ENCODE measurements around the gene PIK3CB. TPM values are rescaled to one million over a fixed set of nuclear protein-coding genes. Genes with fewer than 3 reads are reported as not detected.
A peak's percentile ranks its signal among the peaks of the same experiment; 100 is the strongest.

The PIK3CB gene
- total and polyA plus RNA-seq, 10 of the 15 experiments (the other 5 are each of a cell fraction or from before 2014, with no cell fraction given) = 5.0 to 18.4 (median 10.4) TPM

DNA sequence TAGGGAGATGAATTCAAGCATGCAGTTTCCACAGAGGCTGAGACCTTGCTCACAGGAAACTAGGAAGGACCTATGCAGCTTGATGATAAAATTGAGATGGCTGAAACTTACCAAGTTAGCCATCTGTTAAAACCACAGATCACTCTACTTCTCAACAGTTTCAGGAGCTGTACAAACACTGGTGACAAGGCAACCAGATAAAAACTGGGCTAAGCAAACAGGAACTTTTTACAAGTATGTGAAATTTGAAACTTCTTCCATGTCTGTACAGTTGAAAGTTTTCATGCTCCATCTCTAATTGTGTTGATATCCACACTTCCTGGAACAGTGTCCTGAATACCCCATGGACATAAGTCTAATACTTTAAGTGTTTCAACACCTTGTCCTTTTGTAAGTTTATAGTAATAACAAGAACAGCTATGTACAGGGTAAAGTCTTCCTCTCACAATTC lies 147.9 kb downstream of the PIK3CB start (continued):
- TF ChIP-seq, protein P1, sequence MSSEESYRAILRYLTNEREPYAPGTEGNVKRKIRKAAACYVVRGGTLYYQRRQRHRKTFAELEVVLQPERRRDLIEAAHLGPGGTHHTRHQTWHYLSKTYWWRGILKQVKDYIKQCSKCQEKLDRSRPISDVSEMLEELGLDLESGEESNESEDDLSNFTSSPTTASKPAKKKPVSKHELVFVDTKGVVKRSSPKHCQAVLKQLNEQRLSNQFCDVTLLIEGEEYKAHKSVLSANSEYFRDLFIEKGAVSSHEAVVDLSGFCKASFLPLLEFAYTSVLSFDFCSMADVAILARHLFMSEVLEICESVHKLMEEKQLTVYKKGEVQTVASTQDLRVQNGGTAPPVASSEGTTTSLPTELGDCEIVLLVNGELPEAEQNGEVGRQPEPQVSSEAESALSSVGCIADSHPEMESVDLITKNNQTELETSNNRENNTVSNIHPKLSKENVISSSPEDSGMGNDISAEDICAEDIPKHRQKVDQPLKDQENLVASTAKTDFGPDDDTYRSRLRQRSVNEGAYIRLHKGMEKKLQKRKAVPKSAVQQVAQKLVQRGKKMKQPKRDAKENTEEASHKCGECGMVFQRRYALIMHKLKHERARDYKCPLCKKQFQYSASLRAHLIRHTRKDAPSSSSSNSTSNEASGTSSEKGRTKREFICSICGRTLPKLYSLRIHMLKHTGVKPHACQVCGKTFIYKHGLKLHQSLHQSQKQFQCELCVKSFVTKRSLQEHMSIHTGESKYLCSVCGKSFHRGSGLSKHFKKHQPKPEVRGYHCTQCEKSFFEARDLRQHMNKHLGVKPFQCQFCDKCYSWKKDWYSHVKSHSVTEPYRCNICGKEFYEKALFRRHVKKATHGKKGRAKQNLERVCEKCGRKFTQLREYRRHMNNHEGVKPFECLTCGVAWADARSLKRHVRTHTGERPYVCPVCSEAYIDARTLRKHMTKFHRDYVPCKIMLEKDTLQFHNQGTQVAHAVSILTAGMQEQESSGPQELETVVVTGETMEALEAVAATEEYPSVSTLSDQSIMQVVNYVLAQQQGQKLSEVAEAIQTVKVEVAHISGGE (CRISPR knock-in tag; IDR thresholded peaks at IDR 0.05) = no peak
- TF ChIP-seq WRNIP1 (IDR thresholded peaks at IDR 0.05; ENCODE audit: borderline replicate concordance, low read depth, low read length) (no peak), CHD1 (IDR thresholded peaks at IDR 0.05; ENCODE audit: low read depth, low read length) (no peak), GABPA (IDR thresholded peaks at IDR 0.05; ENCODE audit: low read depth) (0 out of 2 replicates have a peak, but pooled peaks have one; percentile 23), NFIC (IDR thresholded peaks at IDR 0.05; ENCODE audit: low read depth, low read length) (peak; percentile 68), CHD4 (IDR thresholded peaks at IDR 0.05) (no peak), BACH1 (IDR thresholded peaks at IDR 0.05; ENCODE audit: borderline replicate concordance) (no peak), NR2C1 (IDR thresholded peaks at IDR 0.05) (no peak), SIX5 (IDR thresholded peaks at IDR 0.05; ENCODE audit: low read depth, low read length, severe bottlenecking) (no peak), TBL1XR1 (IDR thresholded peaks at IDR 0.05; ENCODE audit: low read depth, low read length) (no peak), SUZ12 (IDR thresholded peaks at IDR 0.05; ENCODE audit: unreplicated experiment) (no peak), MTA2 (IDR thresholded peaks at IDR 0.05; ENCODE audit: low read depth) (peak; percentile 51), SMAD1 (IDR thresholded peaks at IDR 0.05; ENCODE audit: low read depth, partially characterized antibody) (no peak), MEF2B (IDR thresholded peaks at IDR 0.05; ENCODE audit: partially characterized antibody, poor library complexity, severe bottlenecking) (no peak), NFYA (IDR thresholded peaks at IDR 0.05; ENCODE audit: borderline replicate concordance, low read depth, low read length) (no peak), ZBED1 (IDR thresholded peaks at IDR 0.05; ENCODE audit: borderline replicate concordance) (no peak), SMC3 (IDR thresholded peaks at IDR 0.05; ENCODE audit: borderline replicate concordance, low read length) (no peak)
- TF ChIP-seq, protein P2, sequence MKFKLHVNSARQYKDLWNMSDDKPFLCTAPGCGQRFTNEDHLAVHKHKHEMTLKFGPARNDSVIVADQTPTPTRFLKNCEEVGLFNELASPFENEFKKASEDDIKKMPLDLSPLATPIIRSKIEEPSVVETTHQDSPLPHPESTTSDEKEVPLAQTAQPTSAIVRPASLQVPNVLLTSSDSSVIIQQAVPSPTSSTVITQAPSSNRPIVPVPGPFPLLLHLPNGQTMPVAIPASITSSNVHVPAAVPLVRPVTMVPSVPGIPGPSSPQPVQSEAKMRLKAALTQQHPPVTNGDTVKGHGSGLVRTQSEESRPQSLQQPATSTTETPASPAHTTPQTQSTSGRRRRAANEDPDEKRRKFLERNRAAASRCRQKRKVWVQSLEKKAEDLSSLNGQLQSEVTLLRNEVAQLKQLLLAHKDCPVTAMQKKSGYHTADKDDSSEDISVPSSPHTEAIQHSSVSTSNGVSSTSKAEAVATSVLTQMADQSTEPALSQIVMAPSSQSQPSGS (IDR thresholded peaks at IDR 0.05; ENCODE audit: low read length) = peak; percentile 33; the same call in 1 of the 2 replicates
- TF ChIP-seq, protein P3, sequence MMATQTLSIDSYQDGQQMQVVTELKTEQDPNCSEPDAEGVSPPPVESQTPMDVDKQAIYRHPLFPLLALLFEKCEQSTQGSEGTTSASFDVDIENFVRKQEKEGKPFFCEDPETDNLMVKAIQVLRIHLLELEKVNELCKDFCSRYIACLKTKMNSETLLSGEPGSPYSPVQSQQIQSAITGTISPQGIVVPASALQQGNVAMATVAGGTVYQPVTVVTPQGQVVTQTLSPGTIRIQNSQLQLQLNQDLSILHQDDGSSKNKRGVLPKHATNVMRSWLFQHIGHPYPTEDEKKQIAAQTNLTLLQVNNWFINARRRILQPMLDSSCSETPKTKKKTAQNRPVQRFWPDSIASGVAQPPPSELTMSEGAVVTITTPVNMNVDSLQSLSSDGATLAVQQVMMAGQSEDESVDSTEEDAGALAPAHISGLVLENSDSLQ (IDR thresholded peaks at IDR 0.05) = peak; percentile 74
- TF ChIP-seq, protein P4, sequence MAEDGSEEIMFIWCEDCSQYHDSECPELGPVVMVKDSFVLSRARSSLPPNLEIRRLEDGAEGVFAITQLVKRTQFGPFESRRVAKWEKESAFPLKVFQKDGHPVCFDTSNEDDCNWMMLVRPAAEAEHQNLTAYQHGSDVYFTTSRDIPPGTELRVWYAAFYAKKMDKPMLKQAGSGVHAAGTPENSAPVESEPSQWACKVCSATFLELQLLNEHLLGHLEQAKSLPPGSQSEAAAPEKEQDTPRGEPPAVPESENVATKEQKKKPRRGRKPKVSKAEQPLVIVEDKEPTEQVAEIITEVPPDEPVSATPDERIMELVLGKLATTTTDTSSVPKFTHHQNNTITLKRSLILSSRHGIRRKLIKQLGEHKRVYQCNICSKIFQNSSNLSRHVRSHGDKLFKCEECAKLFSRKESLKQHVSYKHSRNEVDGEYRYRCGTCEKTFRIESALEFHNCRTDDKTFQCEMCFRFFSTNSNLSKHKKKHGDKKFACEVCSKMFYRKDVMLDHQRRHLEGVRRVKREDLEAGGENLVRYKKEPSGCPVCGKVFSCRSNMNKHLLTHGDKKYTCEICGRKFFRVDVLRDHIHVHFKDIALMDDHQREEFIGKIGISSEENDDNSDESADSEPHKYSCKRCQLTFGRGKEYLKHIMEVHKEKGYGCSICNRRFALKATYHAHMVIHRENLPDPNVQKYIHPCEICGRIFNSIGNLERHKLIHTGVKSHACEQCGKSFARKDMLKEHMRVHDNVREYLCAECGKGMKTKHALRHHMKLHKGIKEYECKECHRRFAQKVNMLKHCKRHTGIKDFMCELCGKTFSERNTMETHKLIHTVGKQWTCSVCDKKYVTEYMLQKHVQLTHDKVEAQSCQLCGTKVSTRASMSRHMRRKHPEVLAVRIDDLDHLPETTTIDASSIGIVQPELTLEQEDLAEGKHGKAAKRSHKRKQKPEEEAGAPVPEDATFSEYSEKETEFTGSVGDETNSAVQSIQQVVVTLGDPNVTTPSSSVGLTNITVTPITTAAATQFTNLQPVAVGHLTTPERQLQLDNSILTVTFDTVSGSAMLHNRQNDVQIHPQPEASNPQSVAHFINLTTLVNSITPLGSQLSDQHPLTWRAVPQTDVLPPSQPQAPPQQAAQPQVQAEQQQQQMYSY (CRISPR knock-in tag; IDR thresholded peaks at IDR 0.05) = no peak
